ENCODE data around the gene MCF2L2.
A peak's percentile ranks its signal among the peaks of the same experiment; 100 is the strongest.

MCF2L2 gene

GRCh38 chr3:183298701-183299153 is 129.7 kb downstream of the MCF2L2 start:
- no peaks in the 10 kb centered on the region for H3K27me3 ChIP-seq
- H3K27ac ChIP-seq: peak overlapping the region; percentile 56
- no peaks in the 10 kb centered on the region for H3K36me3 ChIP-seq
- TF ChIP-seq, protein P1, sequence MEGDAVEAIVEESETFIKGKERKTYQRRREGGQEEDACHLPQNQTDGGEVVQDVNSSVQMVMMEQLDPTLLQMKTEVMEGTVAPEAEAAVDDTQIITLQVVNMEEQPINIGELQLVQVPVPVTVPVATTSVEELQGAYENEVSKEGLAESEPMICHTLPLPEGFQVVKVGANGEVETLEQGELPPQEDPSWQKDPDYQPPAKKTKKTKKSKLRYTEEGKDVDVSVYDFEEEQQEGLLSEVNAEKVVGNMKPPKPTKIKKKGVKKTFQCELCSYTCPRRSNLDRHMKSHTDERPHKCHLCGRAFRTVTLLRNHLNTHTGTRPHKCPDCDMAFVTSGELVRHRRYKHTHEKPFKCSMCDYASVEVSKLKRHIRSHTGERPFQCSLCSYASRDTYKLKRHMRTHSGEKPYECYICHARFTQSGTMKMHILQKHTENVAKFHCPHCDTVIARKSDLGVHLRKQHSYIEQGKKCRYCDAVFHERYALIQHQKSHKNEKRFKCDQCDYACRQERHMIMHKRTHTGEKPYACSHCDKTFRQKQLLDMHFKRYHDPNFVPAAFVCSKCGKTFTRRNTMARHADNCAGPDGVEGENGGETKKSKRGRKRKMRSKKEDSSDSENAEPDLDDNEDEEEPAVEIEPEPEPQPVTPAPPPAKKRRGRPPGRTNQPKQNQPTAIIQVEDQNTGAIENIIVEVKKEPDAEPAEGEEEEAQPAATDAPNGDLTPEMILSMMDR (IDR thresholded peaks at IDR 0.05): no peak
- H3K9me3 ChIP-seq: no peaks in the 10 kb centered on the region
- H3K4me1 ChIP-seq (ENCODE audit: control insufficient read depth in 1 of 2, insufficient read depth in 1 of 2, low read depth in 1 of 2, low read length in 1 of 2): peaks cover 53 to 57% of the 10 kb centered on the region in 2 experiments
- H3K4me3 ChIP-seq (ENCODE audit: low read depth in 1 of 2, low read length in 1 of 2): no peak overlapping the region

- H3K27me3 ChIP-seq: no peaks in the 10 kb centered on the region
- no peaks in the 10 kb centered on the region for H3K36me3 ChIP-seq
- TF ChIP-seq, protein P1 (IDR thresholded peaks at IDR 0.05): no peak
- peaks cover 46 to 50% of the 10 kb centered on the region in 2 experiments for H3K4me1 ChIP-seq (ENCODE audit: control insufficient read depth in 1 of 2, insufficient read depth in 1 of 2, low read depth in 1 of 2, low read length in 1 of 2)
- peak overlapping the region; percentile 75 for H3K27ac ChIP-seq
- H3K4me3 ChIP-seq (ENCODE audit: low read depth in 1 of 2, low read length in 1 of 2): no peak overlapping the region
- H3K9me3 ChIP-seq: no peaks in the 10 kb centered on the region
These were observed 131.5 kb downstream of the MCF2L2 start for GRCh38 chr3:183296944-183297343.

DNA sequence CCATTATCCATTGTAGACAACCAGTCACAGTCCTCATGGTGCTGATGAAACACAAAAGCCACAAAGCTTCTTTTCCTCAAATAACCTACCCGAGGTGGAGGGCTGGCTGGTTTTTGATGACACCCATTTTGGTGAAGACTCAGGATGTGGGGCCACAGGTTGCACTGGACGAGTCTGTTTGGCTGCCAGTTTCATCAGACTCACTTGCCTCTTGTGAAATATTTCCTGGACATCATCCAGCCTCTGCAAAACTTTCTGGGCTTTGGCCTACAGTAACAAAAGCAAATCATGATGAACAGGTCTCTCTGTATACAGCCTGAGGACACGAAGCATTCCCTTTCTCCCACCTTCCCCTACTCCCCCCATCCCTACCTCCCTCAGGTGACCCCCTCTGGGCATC is 133.2 kb downstream of the MCF2L2 start:
- TF ChIP-seq, protein P1 (IDR thresholded peaks at IDR 0.05): no peak
- H3K9me3 ChIP-seq: no peaks in the 10 kb centered on the region
- H3K4me1 ChIP-seq (ENCODE audit: control insufficient read depth in 1 of 2, insufficient read depth in 1 of 2, low read depth in 1 of 2, low read length in 1 of 2): peaks cover 46 to 50% of the 10 kb centered on the region in 2 experiments
- H3K4me3 ChIP-seq (ENCODE audit: low read depth in 1 of 2, low read length in 1 of 2): no peak overlapping the region
- no peaks in the 10 kb centered on the region for H3K36me3 ChIP-seq
- peak overlapping the region; percentile 75 for H3K27ac ChIP-seq
- no peaks in the 10 kb centered on the region for H3K27me3 ChIP-seq

- TF ChIP-seq, protein P1 (IDR thresholded peaks at IDR 0.05): no peak
- Histone ChIP-seq H3K9me3 (no peaks in the 10 kb centered on the region), H3K4me1 (ENCODE audit: control insufficient read depth in 1 of 2, insufficient read depth in 1 of 2, low read depth in 1 of 2, low read length in 1 of 2) (peaks cover 42 to 45% of the 10 kb centered on the region in 2 experiments), H3K4me3 (ENCODE audit: low read depth in 1 of 2, low read length in 1 of 2) (no peak overlapping the region), H3K27me3 (no peaks in the 10 kb centered on the region), H3K36me3 (no peaks in the 10 kb centered on the region), H3K27ac (no peak overlapping the region)
These were observed 134.5 kb downstream of the MCF2L2 start for GRCh38 chr3:183293966-183294365.

- Histone ChIP-seq H3K4me1 (ENCODE audit: control insufficient read depth in 1 of 2, insufficient read depth in 1 of 2, low read depth in 1 of 2, low read length in 1 of 2) (peaks cover 18 to 21% of the 10 kb centered on the region in 2 experiments), H3K9me3 (no peaks in the 10 kb centered on the region), H3K4me3 (ENCODE audit: low read depth in 1 of 2, low read length in 1 of 2) (no peak overlapping the region), H3K27me3 (no peaks in the 10 kb centered on the region), H3K36me3 (no peaks in the 10 kb centered on the region), H3K27ac (no peak overlapping the region)
- TF ChIP-seq, protein P1 (IDR thresholded peaks at IDR 0.05): no peak
These were observed 136.9 kb downstream of the MCF2L2 start for GRCh38 chr3:183291497-183292031.
